Middle frontal gyrus (tissue), 1 donor: ENCODE results near the gene SHROOM1.
"Not testable (repeated sequence)": the region's sequence is repeated elsewhere in the genome, so short reads cannot be mapped to it uniquely, and the experiment has no call there.

Experiments used
- DNase-seq: peaks from one replicate; pipeline ENCODE4 v3.0.0-alpha.2; 2015; ENCODE audit warnings: low spot score; ENCODE audit errors: extremely low spot score

SHROOM1 gene

GRCh38 chr5:132806804-132807162 lies 23.7 kb downstream of the SHROOM1 start:
- not testable (repeated sequence) for DNase-seq

DNA sequence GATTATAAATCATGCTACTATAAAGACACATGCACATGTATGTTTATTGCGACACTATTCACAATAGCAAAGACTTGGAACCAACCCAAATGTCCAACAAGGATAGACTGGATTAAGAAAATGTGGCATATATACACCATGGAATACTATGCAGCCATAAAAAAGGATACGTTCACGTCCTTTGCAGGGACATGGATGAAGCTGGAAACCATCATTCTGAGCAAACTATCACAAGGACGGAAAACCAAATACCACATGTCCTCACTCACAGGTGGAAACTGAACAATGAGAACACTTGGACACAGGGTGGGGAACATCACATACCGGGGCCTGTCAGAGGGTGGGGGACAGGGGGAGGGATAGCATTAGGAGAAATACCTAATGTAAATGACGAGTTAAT lies 24.6 kb downstream of the SHROOM1 start:
- DNase-seq, result not testable (repeated sequence)

- DNase-seq, result not testable (repeated sequence)
Measured at GRCh38 chr5:132804219-132804618, 26.2 kb downstream of the SHROOM1 start.

DNA sequence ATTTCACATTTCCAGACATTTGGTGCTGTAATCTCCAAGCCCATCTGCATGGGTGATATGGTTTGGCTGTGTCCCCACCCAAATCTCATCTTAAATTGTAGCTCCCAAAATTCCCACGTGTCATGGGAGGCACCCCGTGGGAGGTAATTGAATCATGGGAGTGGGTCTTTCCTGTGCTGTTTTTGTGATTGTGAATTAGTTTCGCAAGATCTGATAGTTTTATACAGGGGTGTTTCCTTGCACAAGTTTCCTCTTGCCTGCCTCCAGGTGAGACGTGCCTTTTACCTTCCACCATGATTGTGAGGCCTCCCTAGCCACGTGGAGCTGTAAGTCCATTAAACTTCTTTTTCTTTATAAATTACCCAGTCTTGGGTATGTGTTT lies 27.8 kb downstream of the SHROOM1 start:
- not testable (repeated sequence) for DNase-seq

GRCh38 chr5:132802044-132802684 lies 28.3 kb downstream of the SHROOM1 start:
- DNase-seq, result no peak

DNA sequence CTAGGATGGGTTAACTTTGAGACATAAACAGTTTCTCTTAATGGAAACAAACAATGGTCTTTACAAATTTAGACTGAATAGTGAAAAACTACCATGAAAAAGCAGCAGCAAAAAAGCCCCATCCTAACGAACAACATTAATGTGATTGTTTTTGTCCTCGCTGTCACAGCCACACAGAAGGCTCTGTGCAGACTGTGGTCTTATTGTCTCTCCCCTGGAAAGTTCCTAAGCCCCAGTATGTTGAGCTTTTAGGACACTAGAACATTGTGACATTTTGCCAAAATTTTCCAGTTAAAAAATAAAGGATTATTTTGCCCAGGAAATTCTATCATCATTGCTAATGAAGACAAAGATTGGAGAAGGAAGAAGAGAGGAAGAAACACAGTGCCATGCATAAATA lies 29.9 kb downstream of the SHROOM1 start:
- DNase-seq, result peak; percentile 62

GRCh38 chr5:132799392-132799791 lies 31.1 kb downstream of the SHROOM1 start:
- no peak for DNase-seq

- DNase-seq, result no peak
Measured at GRCh38 chr5:132797651-132798050, 32.8 kb downstream of the SHROOM1 start.

DNA sequence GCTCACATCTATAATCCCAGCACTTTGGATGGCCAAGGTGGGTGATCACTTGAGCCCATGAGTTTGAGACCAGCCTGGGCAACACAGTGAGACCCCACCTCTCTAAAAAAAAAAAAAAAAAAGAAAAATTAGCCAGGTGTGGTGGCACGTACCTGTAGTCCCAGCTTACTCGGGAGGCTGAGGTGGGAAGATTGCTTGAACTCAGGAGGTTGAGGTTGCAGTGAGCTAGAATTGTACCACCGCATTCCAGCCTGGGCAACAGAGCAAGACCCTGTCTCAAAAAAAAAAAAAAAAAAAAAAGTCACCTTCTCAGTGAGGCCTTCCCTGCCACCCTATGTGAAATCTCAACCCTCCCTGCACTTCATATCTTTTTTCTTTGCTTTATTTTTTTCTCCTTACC lies 39.4 kb downstream of the SHROOM1 start:
- no peak for DNase-seq

- no peak for DNase-seq
Measured at GRCh38 chr5:132790201-132790865, 40.1 kb downstream of the SHROOM1 start.

DNA sequence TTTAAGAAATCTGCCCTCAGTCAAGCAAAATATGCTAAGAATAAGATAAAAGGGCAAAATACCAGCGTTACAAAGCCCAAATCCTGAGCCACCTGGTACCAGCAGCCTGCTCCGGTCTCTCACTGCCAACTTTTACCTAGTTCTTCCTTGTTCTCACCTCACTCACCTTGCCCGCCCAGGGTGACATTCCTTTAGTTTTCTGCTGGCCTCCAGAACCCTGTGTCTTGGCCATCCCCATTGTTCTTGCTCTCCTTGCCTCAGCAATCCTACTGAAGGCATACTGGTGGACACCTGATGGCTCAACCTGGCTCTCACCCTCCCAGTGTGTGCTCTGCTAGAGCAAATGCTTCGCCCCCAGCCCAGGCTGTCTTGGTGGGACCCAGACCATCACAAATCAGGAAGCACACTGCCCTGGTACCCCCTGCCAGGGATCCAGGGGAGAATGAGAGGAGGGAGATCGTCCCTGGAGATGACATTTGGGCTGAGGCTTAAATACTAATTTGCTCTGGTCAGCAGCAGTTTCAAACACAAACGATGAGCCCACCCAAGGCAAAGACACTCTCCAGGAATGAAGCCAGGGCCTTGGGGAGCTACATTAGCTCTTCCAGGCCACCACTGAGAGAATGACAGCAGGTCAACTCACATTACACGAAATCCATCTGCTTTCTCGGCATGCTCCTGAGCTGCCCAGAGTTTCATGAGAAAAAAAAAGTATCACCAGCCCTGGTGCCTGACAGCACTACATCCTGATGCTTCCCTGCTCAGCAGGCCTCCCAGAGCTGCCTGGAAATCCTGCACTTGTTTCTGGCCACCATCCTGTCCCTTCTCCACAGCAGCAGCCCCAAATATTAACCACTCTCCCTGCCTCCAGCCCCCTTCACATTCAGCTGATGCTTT lies 41.2 kb downstream of the SHROOM1 start:
- no peak for DNase-seq

DNA sequence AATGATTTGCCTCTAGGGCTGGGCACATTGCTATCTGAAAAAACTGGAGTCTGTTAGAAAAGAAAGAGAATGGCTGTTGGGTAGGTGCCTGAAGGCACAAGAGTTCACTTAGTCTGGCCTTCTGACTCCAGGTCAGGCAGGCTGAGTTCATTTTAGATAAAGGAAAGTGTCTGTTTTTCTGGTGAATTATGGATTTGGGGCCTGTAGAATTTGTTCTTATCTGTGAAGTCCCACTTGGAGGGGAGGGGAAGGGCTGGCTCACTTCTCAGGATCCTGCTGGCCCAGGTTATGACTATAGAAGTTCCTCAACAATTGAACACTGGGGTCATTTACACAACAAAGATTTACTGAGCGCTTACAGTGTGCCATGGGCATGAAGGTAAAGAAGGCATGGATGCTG lies 41.9 kb downstream of the SHROOM1 start:
- no peak for DNase-seq

DNA sequence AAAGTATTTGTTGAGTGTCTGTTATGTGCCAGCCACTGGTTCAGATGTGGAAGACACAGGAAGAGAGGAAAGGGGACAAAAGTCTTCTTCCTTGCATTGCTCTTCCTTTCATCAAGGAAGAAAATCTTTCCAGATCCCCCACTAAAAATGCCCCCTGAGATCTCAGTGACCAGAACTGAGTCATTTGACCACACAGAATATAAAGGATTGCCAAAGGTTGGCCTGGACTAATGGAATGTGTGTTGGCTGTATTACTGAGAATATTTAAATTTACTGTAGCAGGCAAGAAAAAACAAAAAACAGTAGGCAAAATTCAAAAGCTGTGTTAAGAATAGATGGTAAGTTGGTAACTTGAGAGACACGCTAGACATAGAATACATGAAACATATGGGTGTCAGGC lies 43.4 kb downstream of the SHROOM1 start:
- DNase-seq, result no peak

DNA sequence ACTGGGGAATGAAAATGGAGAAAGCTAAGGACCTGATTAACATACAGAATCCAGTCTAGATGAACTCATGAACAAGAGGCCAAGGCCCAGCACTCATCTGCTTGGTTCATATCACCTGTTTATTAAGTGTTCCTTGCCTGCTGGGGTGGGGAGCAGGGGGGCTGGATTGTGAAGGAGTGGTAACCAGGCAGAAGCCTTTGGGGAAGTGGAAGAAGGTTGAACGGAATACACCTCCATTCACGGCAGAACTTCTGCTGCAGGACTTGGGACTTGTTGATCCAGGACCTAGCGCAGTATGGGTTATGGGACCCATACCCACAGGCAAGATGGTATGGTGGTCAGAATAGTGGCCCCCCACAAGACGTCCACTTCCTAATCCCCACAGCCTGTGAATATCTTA lies 44.6 kb downstream of the SHROOM1 start:
- no peak for DNase-seq

- no peak for DNase-seq
Measured at GRCh38 chr5:132785365-132785764, 45.1 kb downstream of the SHROOM1 start.

GRCh38 chr5:132782101-132782500 lies 48.3 kb downstream of the SHROOM1 start:
- DNase-seq, result no peak

DNA sequence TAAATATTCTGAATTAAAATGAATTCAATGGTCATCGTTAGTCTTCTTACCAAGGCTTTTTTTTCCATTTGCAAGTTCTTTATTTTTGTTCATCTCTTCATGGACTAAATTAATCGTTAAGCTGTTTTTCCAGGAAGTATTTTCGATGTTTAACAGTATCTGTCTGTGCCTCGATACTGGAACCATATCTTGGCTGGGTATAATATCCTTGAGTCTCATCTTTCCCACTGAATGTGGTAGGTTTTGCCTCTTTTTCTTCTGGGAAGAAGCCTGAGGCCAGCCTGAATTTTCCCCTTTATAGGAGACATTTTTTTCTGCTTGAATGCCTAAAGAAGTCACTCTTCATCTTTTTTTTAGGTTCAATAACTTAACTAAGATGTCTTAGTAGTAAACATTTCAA lies 49.4 kb downstream of the SHROOM1 start:
- DNase-seq, result no peak

GRCh38 chr5:132780577-132780976 lies 49.9 kb downstream of the SHROOM1 start:
- no peak for DNase-seq

- peak; percentile 67 for DNase-seq
Measured at GRCh38 chr5:132779961-132780360, 50.5 kb downstream of the SHROOM1 start.

GRCh38 chr5:132778856-132779255 lies 51.6 kb downstream of the SHROOM1 start:
- no peak for DNase-seq

GRCh38 chr5:132778129-132778528 lies 52.3 kb downstream of the SHROOM1 start:
- no peak for DNase-seq
